Measurements from ENCODE around the gene YPEL2. TPM values are rescaled to one million over a fixed set of nuclear protein-coding genes. Genes with fewer than 3 reads are reported as not detected.

The YPEL2 gene
- total and polyA plus RNA-seq, 2 donors (not counting 3 experiments of a cell fraction or from before 2014, with no cell fraction given): 36.5 to 66.8 TPM

- ChIA-PET POLR2A (no interaction called here), CTCF (interaction anchor here (0.6 to 1.3 kb wide), 4 partner anchors 10 to 165 kb away, joined by 3 to 5 read pairs (median 3); no protein-coding TSS in a partner anchor)
- H3K4me3 ChIP-seq (replicated peaks in 1 of 3; ENCODE audit: insufficient read depth in 1 of 3, low read depth in 1 of 3, low read length in 3 of 3): no peak overlapping the region
- peaks cover 18% of the 10 kb centered on the region for H3K79me2 ChIP-seq (ENCODE audit: control insufficient read depth, insufficient read depth, low read length)
- TF ChIP-seq FOS (IDR thresholded peaks at IDR 0.05; ENCODE audit: borderline replicate concordance, insufficient read depth, low read length): no peak
- no peak for TF ChIP-seq MAX (IDR thresholded peaks at IDR 0.05; ENCODE audit: insufficient read depth, insufficient read length)
- TF ChIP-seq EZH2 (IDR thresholded peaks at IDR 0.05; ENCODE audit: borderline replicate concordance, low read depth, low read length, severe bottlenecking): no peak
- no peak for TF ChIP-seq JUN (IDR thresholded peaks at IDR 0.05; ENCODE audit: borderline replicate concordance, insufficient read depth, insufficient read length, low read depth)
- no peak for TF ChIP-seq POLR2A (IDR thresholded peaks at IDR 0.05; ENCODE audit: low read depth, low read length)
- TF ChIP-seq POLR2AphosphoS5 (IDR thresholded peaks at IDR 0.05; ENCODE audit: insufficient read depth, low read depth, low read length): no peak
- no peak for TF ChIP-seq GATA2 (IDR thresholded peaks at IDR 0.05; ENCODE audit: insufficient read depth, insufficient read length, low read depth, low read length)
- no peak for TF ChIP-seq CTCF (IDR thresholded peaks at IDR 0.05; ENCODE audit: extremely low read depth in 1 of 2, insufficient read depth in 1 of 2, low read depth in 1 of 2, low read length in 2 of 2)
- TF ChIP-seq MYC (IDR thresholded peaks at IDR 0.05; ENCODE audit: low read depth, low read length): no peak
- dilution Hi-C loops (cut with MboI; ENCODE audit: extremely low pct_ligation_motif_present, low sequenced_read_pairs) (no loop called here), intact Hi-C loops (cut with micrococcal nuclease) (no loop called here)
- H4K20me1 ChIP-seq (replicated peaks; ENCODE audit: control insufficient read depth, extremely low read depth, insufficient read depth, low read length): peaks cover 7% of the 10 kb centered on the region
- H3K9ac ChIP-seq (replicated peaks; ENCODE audit: extremely low read depth, insufficient read depth, low read length): no peak overlapping the region
- no peaks in the 10 kb centered on the region for H3K27me3 ChIP-seq (ENCODE audit: control insufficient read depth in 2 of 2, insufficient read depth in 2 of 2, low read length in 2 of 2)
- peaks cover 5% of the 10 kb centered on the region for H3K4me1 ChIP-seq (ENCODE audit: control insufficient read depth, extremely low read depth, insufficient read depth, low read length)
- no peak overlapping the region for H3K4me2 ChIP-seq (ENCODE audit: insufficient read depth, low read length)
- H3K27ac ChIP-seq (ENCODE audit: insufficient read depth, low read depth, low read length): no peak overlapping the region
- peaks cover 6 to 33% of the 10 kb centered on the region in 2 experiments for H3K36me3 ChIP-seq (ENCODE audit: control insufficient read depth in 2 of 2, extremely low read depth in 1 of 2, insufficient read depth in 2 of 2, low read length in 2 of 2)
- no peaks in the 10 kb centered on the region for H3K9me1 ChIP-seq (replicated peaks; ENCODE audit: control insufficient read depth, extremely low read depth, insufficient read depth, low read length)
- H2AFZ ChIP-seq (ENCODE audit: low read depth, low read length): no peak overlapping the region
- no peaks in the 10 kb centered on the region for H3K9me3 ChIP-seq (replicated peaks; ENCODE audit: control insufficient read depth, insufficient read depth, low read length)
- DNase-seq (ENCODE audit: low read depth, low spot score) (no peak), FAIRE-seq (no peak)
- no TSS peak for BruUV-seq (replicated peaks)
Measured at GRCh38 chr17:59355702-59356325, 24.4 kb downstream of the YPEL2 start.
